OCI-LY3 (cell line): Measurements from ENCODE around the gene EHBP1L1.

Experiments used
- H2AFZ ChIP-seq: fragments of 200-600, 300-600 bp; shearing (Covaris generic); 2 replicates; pipeline ENCODE4 v1.6.0; 2014; ENCODE audit warnings: antibody characterized with exemption, low read depth, low read length
- H3K27ac ChIP-seq: fragments of 200-600, 300-600 bp; sonication (generic); 2 replicates; pipeline ENCODE4 v1.5.1; 2014; ENCODE audit warnings: mild to moderate bottlenecking, low read length, moderate library complexity, mixed read lengths
- H3K27me3 ChIP-seq: fragments of 200-600, 300-600 bp; sonication (generic); 2 replicates; pipeline ENCODE4 v1.6.1; 2014; ENCODE audit warnings: low read depth, low read length, mixed read lengths
- H3K36me3 ChIP-seq: fragments of 200-600, 300-600 bp; sonication (generic); replicated peaks from 2 replicates; pipeline ENCODE3; 2014; ENCODE audit warnings: low read depth, low read length, mixed read lengths
- H3K4me1 ChIP-seq: fragments of 300-600, 200-600 bp; sonication (generic); 2 replicates; pipeline ENCODE4 v1.6.1; 2014; ENCODE audit warnings: low read length, mixed read lengths
- H3K4me2 ChIP-seq: fragments of 200-600, 300-600 bp; sonication (generic); 2 replicates; pipeline ENCODE4 v1.6.1; 2014; ENCODE audit warnings: low read length, mixed read lengths
- H3K4me3 ChIP-seq: fragments of 300-600, 200-600 bp; sonication (generic); 2 replicates; pipeline ENCODE4 v1.5.1; 2014; ENCODE audit warnings: antibody characterized with exemption, mild to moderate bottlenecking, low read length, moderate library complexity
- H3K79me2 ChIP-seq: fragments of 300-600, 200-600 bp; shearing (Covaris generic); 2 replicates; pipeline ENCODE4 v1.6.1; 2014; ENCODE audit warnings: mild to moderate bottlenecking, low read length, mixed read lengths
- H3K9ac ChIP-seq: fragments of 300-600, 200-600 bp; shearing (Covaris generic); 2 replicates; pipeline ENCODE4 v1.6.0; 2014; ENCODE audit warnings: mild to moderate bottlenecking, low read length, moderate library complexity
- H3K9me3 ChIP-seq: fragments of 200-600, 300-600 bp; shearing (Covaris generic); 2 replicates; pipeline ENCODE4 v1.6.1; 2014; ENCODE audit warnings: low read length, mixed read lengths; ENCODE audit not compliant: insufficient read depth
- H4K20me1 ChIP-seq: fragments of 200-600, 300-600 bp; sonication (generic); 2 replicates; pipeline ENCODE4 v1.6.1; 2016; ENCODE audit warnings: low read length, mixed read lengths; ENCODE audit not compliant: insufficient read depth
- CTCF ChIP-seq: fragments of 200-600, 300-600 bp; sonication (generic); IDR thresholded peaks from 2 replicates; pipeline ENCODE4 v1.5.1; 2014; ENCODE audit warnings: antibody characterized with exemption, low read length, low read depth
- EZH2phosphoT487 ChIP-seq: fragments of 200-600 bp; shearing (Covaris generic); IDR thresholded peaks from 2 replicates; pipeline ENCODE4 v1.6.1; 2018; ENCODE audit warnings: antibody characterized with exemption, mixed run types, low read depth

The EHBP1L1 gene

GRCh38 chr11:65569164-65569972 is 6.5 kb upstream of the EHBP1L1 start:
- H3K4me1 ChIP-seq = peaks cover 31% of the 10 kb centered on the region
- peak overlapping the region; percentile 89 for H3K4me2 ChIP-seq
- peaks cover 48% of the 10 kb centered on the region for H3K79me2 ChIP-seq

GRCh38 chr11:65569973-65570918 is 5.6 kb upstream of the EHBP1L1 start, which contains the start of gene ZNRD2:
Gene ZNRD2 (plus strand): TSS chr11:65570477. CDS start chr11:65570492, 15 bp downstream.
- Histone ChIP-seq H3K27ac (peak within 1 kb of the TSS; percentile 89), H3K9me3 (no peaks in the 10 kb centered on the region), H3K4me1 (peaks cover 37% of the 10 kb centered on the region), H3K36me3 (peaks cover 12% of the 10 kb centered on the region), H4K20me1 (peaks cover 13% of the 10 kb centered on the region), H3K4me3 (peak within 1 kb of the TSS; percentile 82), H3K79me2 (peaks cover 48% of the 10 kb centered on the region), H3K4me2 (peak within 1 kb of the TSS; percentile 90), H2AFZ (peak within 1 kb of the TSS; percentile 63), H3K27me3 (no peaks in the 10 kb centered on the region), H3K9ac (peak within 1 kb of the TSS; percentile 84)
- TF ChIP-seq CTCF = peak; percentile 65
- no peak for TF ChIP-seq EZH2phosphoT487

More at GRCh38 chr11:65569164-65569972, 6.5 kb upstream of the EHBP1L1 start:
- H3K9ac ChIP-seq = peak overlapping the region; percentile 84
- peaks cover 13% of the 10 kb centered on the region for H4K20me1 ChIP-seq
- H3K27ac ChIP-seq = peak overlapping the region; percentile 89
- H3K9me3 ChIP-seq = no peaks in the 10 kb centered on the region
- no peak for TF ChIP-seq CTCF
- TF ChIP-seq EZH2phosphoT487 = no peak
- peak overlapping the region; percentile 82 for H3K4me3 ChIP-seq
- H3K36me3 ChIP-seq = peaks cover 12% of the 10 kb centered on the region
- H3K27me3 ChIP-seq = no peaks in the 10 kb centered on the region
- peak overlapping the region; percentile 63 for H2AFZ ChIP-seq

GRCh38 chr11:65571420-65571819 is 4.4 kb upstream of the EHBP1L1 start:
- peak overlapping the region; percentile 90 for H3K4me2 ChIP-seq
- H4K20me1 ChIP-seq = peaks cover 13% of the 10 kb centered on the region
- H3K9me3 ChIP-seq = no peaks in the 10 kb centered on the region
- no peak overlapping the region for H2AFZ ChIP-seq
- H3K27me3 ChIP-seq = no peaks in the 10 kb centered on the region
- TF ChIP-seq CTCF = no peak
- no peak for TF ChIP-seq EZH2phosphoT487
- H3K4me1 ChIP-seq = peaks cover 41% of the 10 kb centered on the region
- peak overlapping the region; percentile 82 for H3K4me3 ChIP-seq
- H3K27ac ChIP-seq = peak overlapping the region; percentile 38
- peaks cover 12% of the 10 kb centered on the region for H3K36me3 ChIP-seq
- H3K79me2 ChIP-seq = peaks cover 52% of the 10 kb centered on the region
- H3K9ac ChIP-seq = 0 out of 2 replicates have a peak overlapping the region, but pooled peaks have one; percentile 14
